H7 (cell line): ENCODE measurements around the gene SHMT2. TPM values are rescaled to one million over a fixed set of nuclear protein-coding genes. Genes with fewer than 3 reads are reported as not detected.

Experiments
- DNase-seq: peaks from one replicate; pipeline ENCODE4 v3.0.0; 2012
- H3K27me3 ChIP-seq: 2 replicates; pipeline ENCODE4 v1.6.0; 2011; ENCODE audit warnings: mild to moderate bottlenecking, low read length; ENCODE audit not compliant: control insufficient read depth, insufficient read depth
- H3K36me3 ChIP-seq: replicated peaks from 2 replicates; pipeline ENCODE4 v1.5.1; 2011; ENCODE audit warnings: low read length; ENCODE audit not compliant: control insufficient read depth, insufficient read depth
- H3K4me3 ChIP-seq: 2 replicates; pipeline ENCODE4 v1.5.1; 2011; ENCODE audit warnings: low read depth, mild to moderate bottlenecking, control low read depth, low read length, moderate library complexity; ENCODE audit not compliant: insufficient read depth
- total RNA-seq: library from RNA; depleted of rRNA; stranded (reverse); fragments of >200 nt; shearing (Covaris generic); gene quantifications from 2 replicates; pipeline ENCODE4 v1.2.3, GENCODE V29; 2014; rRNA removed

SHMT2 gene
- 355 and 399 TPM in 2 replicates for total RNA-seq

- peaks cover 34% of the 10 kb centered on the region for H3K36me3 ChIP-seq
- peaks cover 26% of the 10 kb centered on the region for H3K27me3 ChIP-seq
- DNase-seq, result peak; percentile 98
- peak within 1 kb of the TSS; percentile 76 for H3K4me3 ChIP-seq
Measured at GRCh38 chr12:57229634-57230380, at the start of gene SHMT2. Gene SHMT2, plus strand, starts transcription at chr12:57229711. Its CDS starts 68 bp downstream, at chr12:57229779.

- Histone ChIP-seq H3K36me3 (peaks cover 75% of the 10 kb centered on the region), H3K27me3 (no peaks in the 10 kb centered on the region), H3K4me3 (no peak overlapping the region)
- no peak for DNase-seq
Measured at GRCh38 chr12:57180321-57180989, 49.1 kb upstream of the SHMT2 start.

- H3K4me3 ChIP-seq, result no peak overlapping the region
- no peaks in the 10 kb centered on the region for H3K27me3 ChIP-seq
- no peak for DNase-seq
- peaks cover 78% of the 10 kb centered on the region for H3K36me3 ChIP-seq
Measured at GRCh38 chr12:57181072-57181471, 48.4 kb upstream of the SHMT2 start.

DNA sequence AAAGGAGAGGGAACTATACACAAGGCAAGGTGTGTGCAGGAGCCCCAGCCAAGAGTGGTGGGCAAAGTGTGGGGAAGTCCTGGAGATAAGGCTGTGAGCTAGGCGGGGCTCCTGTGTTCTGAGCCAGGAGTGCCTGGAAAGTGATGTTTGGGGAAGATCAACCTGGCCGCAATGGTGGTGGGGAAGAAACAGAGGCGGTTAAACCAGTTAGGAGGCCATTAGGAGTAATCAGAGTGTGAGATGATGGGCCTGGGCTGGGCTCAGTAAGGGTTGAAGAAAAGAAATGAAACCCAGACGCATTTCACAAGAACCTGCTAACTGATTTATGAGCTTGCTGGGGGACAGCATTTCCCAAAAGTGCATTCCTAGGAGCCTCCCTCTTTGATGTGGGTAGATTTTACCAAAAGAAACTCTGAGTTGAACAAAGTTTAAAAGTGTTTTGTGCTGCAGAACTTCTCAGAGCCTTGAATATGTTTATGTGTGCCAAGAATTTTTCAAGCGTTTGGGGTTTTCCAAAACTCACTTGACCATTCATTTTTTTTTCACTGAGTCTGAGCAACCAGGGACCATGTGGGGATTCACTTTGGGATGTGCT is 47.9 kb upstream of the SHMT2 start:
- H3K4me3 ChIP-seq, result no peak overlapping the region
- DNase-seq, result no peak
- H3K36me3 ChIP-seq, result peaks cover 78% of the 10 kb centered on the region
- H3K27me3 ChIP-seq, result no peaks in the 10 kb centered on the region

GRCh38 chr12:57182918-57183575 is 46.5 kb upstream of the SHMT2 start:
- H3K4me3 ChIP-seq, result no peak overlapping the region
- H3K27me3 ChIP-seq, result no peaks in the 10 kb centered on the region
- H3K36me3 ChIP-seq, result peaks cover 84% of the 10 kb centered on the region
- peak; percentile 99 for DNase-seq

- DNase-seq, result no peak
- H3K36me3 ChIP-seq, result peaks cover 81% of the 10 kb centered on the region
- H3K27me3 ChIP-seq, result no peaks in the 10 kb centered on the region
- H3K4me3 ChIP-seq, result no peak overlapping the region
Measured at GRCh38 chr12:57183939-57184725, 45.4 kb upstream of the SHMT2 start.

- no peak for DNase-seq
- Histone ChIP-seq H3K27me3 (no peaks in the 10 kb centered on the region), H3K4me3 (no peak overlapping the region), H3K36me3 (peaks cover 76% of the 10 kb centered on the region)
Measured at GRCh38 chr12:57185403-57185802, 44.1 kb upstream of the SHMT2 start.

DNA sequence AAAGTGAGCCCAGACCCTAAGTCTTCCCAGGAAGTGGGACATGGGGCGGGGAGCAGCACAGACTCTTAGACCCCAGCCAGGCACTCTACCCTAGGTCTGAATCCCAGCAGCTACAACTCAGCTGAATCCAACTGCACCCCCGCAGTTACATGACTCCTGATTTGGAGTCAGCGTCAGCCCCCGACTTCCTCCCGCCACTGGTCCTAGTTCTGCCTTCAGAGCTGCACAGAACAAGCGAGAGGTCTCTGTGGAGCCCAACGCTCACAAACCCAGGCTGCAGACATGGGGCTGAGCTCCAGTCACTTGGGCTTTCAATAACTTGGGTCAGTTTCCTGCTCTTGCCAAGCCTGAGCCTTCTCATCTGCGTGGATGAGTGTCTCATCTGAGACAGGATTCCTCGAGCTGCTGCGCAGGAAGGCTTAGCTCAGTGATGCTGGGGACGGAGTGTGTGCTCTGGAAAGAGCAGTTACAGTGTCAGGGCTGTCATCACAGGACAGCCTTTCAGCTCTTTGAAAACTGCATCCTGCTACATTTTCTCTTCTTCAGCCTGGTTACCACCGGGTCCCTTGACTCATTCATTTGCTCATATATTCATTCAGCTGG is 43.5 kb upstream of the SHMT2 start:
- Histone ChIP-seq H3K27me3 (no peaks in the 10 kb centered on the region), H3K36me3 (peaks cover 73% of the 10 kb centered on the region), H3K4me3 (no peak overlapping the region)
- DNase-seq, result no peak

DNA sequence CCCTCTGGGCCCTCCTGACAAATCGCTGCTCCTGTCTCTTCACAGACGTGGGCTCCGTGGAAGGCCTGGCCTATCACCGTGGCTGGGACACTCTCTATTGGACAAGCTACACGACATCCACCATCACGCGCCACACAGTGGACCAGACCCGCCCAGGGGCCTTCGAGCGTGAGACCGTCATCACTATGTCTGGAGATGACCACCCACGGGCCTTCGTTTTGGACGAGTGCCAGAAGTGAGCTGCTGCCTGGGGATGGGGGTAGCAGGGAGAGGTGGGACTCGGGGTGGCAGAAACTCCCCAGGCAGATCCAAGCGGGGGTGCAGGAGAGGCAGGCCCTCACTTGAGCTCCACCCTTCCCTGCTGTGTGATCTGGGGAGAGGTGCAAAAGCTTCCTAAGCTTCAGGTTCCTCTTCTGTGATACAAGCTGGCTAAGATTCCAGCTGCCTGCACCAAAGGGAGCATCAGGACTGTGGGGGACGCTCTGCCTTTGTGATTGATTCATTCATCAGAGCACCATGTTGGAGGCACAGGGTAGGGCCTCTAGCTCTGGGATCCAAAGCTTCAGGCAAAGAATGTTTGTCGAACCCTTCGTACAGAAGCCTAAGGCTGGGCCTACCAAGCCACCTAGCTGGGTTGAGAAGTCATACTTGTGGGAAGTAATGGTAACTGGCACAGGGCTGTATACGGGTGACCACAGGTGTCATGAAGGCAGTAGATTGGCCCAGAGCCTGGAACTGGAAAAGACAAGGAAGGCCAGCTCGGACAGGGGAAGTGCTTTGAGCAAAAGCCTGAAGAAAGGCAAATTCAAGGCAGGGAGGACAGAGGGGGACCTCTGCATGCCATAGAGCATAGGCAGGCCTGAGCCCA is 42.1 kb upstream of the SHMT2 start:
- H3K36me3 ChIP-seq, result peaks cover 77% of the 10 kb centered on the region
- H3K4me3 ChIP-seq, result no peak overlapping the region
- no peak for DNase-seq
- H3K27me3 ChIP-seq, result no peaks in the 10 kb centered on the region

DNA sequence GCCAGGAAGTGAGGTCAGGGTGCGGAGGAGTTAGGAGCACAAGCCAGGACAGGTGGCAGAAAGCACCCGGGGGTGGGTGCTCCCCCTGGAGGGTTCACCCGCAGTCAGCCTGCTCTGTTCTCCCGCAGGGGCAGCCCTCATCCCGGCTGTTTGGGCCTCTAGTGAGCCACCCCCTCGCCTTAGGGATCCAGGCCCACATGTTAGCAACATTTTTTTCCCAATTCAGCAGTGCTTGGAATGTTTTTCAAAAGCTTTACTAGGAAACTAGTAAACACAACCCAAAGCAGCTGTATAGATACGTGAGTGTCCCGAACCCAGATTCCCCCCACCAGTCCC is 41.5 kb upstream of the SHMT2 start:
- no peak overlapping the region for H3K4me3 ChIP-seq
- H3K36me3 ChIP-seq, result peaks cover 79% of the 10 kb centered on the region
- no peaks in the 10 kb centered on the region for H3K27me3 ChIP-seq
- DNase-seq, result no peak

GRCh38 chr12:57190037-57190436 is 39.5 kb upstream of the SHMT2 start:
- H3K36me3 ChIP-seq, result peaks cover 75% of the 10 kb centered on the region
- no peak overlapping the region for H3K4me3 ChIP-seq
- H3K27me3 ChIP-seq, result no peaks in the 10 kb centered on the region
- DNase-seq, result no peak

- DNase-seq, result no peak
- no peak overlapping the region for H3K4me3 ChIP-seq
- H3K36me3 ChIP-seq, result peaks cover 77% of the 10 kb centered on the region
- H3K27me3 ChIP-seq, result no peaks in the 10 kb centered on the region
Measured at GRCh38 chr12:57190821-57191220, 38.7 kb upstream of the SHMT2 start.

DNA sequence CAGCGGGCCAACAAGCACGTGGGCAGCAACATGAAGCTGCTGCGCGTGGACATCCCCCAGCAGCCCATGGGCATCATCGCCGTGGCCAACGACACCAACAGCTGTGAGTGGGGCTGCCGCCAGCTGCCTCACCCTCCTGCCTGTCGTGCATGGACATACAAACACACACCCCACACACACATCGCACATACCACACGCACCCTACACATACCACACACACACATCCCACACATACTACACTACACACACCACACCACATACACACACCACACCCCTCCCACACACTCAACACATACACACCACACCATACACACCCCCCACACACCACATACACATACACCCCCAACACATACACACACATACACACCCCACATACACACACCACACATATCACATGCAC is 38.1 kb upstream of the SHMT2 start:
- H3K36me3 ChIP-seq, result peaks cover 77% of the 10 kb centered on the region
- DNase-seq, result no peak
- H3K4me3 ChIP-seq, result no peak overlapping the region
- H3K27me3 ChIP-seq, result no peaks in the 10 kb centered on the region
